NCI-H1436 (cell line): ENCODE results near the gene EIF3F.
A peak's percentile ranks its signal among the peaks of the same experiment; 100 is the strongest.
"Not testable (repeated sequence)": the region's sequence is repeated elsewhere in the genome, so short reads cannot be mapped to it uniquely, and the experiment has no call there.

ENCODE experiments used
- DNase-seq: peaks from one replicate; lab custom pipeline; 2025; lab: John Stamatoyannopoulos, UW

Gene EIF3F

GRCh38 chr11:7987560-7987883 lies 385 bp downstream of the EIF3F start:
- not testable (repeated sequence) for DNase-seq

DNA sequence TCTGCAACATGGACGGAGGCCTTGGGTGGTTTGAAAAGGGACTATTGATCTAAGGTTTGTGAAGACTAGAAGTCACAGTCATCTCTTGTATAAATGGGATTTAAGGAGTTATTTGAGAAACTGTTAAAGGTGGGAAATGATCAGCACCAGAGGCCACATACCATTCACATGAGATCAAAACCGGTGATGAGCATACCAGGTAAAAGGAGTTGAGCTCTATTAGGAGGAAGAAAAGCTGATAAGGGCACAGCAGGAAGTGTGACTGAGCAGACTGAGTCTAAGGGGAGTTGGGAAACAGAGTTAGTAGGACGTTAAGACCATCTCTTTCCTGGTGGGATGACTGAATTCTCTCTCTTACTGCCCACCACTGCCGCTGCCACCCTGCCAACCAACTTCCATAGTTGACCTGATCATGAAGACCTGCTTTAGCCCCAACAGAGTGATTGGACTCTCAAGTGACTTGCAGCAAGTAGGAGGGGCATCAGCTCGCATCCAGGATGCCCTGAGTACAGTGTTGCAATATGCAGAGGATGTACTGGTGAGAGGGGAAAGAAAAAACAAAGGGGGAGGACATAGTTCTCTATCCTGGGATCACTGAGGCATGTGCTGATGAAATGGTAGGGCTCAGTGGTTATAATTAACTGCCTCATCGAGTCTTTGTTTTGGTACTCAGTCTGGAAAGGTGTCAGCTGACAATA lies 7.6 kb downstream of the EIF3F start:
- DNase-seq = no peak

DNA sequence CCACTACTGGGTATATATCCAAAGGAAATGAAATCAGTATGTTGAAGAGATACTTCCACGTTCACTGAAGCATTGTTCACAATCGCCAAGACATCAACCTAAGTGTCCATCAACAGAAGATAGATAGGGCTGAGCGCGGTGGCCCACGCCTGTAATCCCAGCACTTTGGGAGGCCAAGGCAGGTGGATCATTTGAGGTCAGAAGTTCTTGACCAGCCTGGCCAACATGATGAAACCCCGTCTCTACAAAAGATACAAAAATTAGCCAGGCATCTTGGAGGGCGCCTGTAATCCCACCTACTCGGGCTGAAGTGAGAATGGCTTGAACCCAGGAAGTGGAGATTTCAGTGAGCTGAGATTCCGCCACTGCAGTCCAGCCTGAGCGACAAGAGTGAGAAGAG lies 12.7 kb downstream of the EIF3F start:
- no peak for DNase-seq

- DNase-seq = no peak
Measured at GRCh38 chr11:8000390-8000789, 13.3 kb downstream of the EIF3F start.

- no peak for DNase-seq
Measured at GRCh38 chr11:8002676-8003075, 15.5 kb downstream of the EIF3F start.

DNA sequence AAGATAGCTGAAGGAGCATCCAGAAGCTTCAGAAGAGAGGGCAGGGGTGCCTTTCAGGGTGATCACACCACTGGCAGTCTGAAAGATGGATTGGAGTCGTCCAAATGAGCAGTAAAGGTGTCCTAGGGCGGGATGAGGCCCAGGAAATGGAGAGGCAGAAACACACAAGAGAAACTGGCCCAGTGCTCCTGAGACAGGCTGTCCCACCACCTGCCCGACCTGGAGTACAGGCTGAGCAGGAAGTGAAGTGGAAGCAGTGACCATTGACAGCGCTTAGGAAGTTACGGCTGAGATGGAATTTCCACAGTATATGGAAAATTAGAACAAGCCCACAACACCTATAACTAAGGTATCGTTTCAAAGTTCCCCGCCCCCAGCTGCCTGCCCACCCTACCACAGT lies 16.1 kb downstream of the EIF3F start:
- no peak for DNase-seq

GRCh38 chr11:8004008-8004407 lies 16.9 kb downstream of the EIF3F start:
- DNase-seq = no peak

DNA sequence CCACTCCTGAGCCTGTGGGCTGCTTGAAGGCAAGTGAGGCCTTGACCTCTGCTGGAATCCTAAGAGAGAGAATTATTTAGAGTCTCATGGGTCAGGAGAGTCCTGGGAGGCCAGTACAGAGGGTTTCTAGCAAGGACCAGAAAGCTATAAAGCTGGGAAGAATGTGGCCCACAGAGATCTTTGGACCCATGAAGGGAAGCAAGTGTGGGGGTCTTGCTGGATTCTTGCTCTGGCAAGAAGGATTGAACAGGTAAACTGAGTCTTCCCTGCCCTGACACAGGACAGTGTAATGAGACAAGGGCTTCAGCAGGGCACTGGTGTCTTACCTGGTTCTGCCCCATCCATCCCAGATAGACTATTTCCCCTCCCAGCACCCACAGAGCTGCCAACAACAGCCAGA lies 18.4 kb downstream of the EIF3F start:
- no peak for DNase-seq

DNA sequence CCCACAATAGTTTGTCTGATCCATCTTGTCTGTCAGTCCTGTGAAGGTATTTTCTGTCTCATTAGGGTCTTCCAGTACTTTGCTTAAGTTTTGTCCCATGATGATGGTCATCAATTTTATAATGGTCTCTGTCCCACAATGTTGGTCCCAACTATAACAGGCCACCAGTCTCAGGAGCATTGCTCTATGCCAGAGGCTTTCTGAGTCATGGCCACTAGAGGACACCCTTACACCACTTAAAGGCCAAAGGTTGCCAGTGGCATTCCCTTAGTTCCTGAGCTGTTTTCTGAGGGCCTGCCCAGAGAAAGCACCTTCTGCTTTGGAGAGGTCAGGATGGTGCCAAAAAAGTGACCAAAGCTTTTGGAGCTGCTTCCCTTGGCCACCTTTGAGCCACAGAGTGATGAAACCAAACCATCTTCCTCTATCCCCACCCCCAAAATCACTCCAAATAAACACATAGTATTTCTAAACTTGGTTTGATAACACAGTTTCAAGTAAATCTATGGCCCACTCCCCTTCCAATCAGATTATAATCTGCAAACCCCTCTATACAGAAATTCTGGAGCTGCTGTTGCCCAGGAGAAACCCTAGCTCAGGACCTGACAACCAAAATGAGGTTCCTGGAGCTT lies 19.3 kb downstream of the EIF3F start:
- peak; percentile 54 for DNase-seq

DNA sequence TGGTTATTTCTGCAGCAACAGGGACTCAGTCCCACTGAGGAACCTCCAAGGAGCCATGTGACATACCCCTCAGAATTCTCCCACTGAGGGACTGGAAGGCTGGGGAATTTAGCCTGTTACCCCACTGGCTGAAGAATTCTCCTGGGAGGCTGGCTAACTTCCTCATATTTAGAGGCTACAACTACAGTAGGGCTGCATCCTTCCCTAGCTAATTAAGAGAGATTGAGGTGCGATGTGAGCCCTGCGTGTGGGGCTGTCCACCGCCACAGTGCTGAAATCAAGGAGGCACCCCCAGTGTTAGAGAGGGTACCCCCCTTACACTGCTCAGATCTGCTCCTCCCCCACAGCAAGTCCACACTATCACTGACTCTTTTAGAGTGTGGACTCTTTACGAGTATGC lies 21.1 kb downstream of the EIF3F start:
- DNase-seq = no peak

GRCh38 chr11:8009856-8010255 lies 22.7 kb downstream of the EIF3F start:
- no peak for DNase-seq

GRCh38 chr11:8011371-8011770 lies 24.2 kb downstream of the EIF3F start:
- DNase-seq = no peak

- DNase-seq = no peak
Measured at GRCh38 chr11:8011981-8012444, 24.9 kb downstream of the EIF3F start.

DNA sequence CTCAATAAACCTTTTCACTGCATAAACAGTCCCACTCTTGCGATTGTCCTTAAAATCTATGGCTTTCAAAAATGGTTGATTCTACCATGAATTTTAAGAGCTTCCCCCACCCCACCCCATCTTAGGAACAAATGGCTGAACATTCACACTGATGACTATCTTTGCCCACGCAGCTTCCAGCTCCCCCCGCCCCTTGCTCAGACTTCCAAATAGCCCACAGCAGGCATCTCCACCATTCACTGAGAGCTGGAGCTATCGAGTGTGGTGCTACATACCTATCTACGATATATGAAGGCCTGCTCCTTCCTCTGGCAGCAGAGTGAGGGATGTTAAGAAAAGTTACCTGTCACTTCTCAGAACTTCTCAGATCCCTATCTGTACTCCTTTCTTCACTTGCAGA lies 26.7 kb downstream of the EIF3F start:
- DNase-seq = no peak

DNA sequence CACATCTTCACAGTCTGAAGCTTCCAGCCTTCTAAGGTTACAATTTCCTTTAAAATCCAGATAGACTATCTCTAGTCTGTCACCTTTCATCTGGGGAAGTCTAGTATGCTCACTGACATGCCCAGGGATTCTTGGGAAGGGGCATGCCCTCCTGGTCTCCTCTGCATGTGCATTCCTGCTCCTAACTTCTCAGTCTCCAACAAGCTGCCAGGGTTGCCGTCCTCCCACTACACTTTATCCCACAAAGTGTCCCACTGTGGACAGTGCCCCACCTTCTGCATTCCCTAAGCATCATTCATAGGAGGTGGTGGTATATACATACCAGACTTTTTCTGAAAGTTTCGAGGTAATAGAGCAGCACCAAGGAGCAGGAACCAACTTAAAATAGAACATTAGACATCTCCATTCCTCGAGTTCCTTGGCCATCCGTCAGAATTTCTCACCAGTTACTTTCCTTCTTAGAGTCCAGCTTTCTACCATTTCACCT lies 28.7 kb downstream of the EIF3F start:
- DNase-seq = no peak

GRCh38 chr11:8016440-8016839 lies 29.3 kb downstream of the EIF3F start:
- DNase-seq = no peak

DNA sequence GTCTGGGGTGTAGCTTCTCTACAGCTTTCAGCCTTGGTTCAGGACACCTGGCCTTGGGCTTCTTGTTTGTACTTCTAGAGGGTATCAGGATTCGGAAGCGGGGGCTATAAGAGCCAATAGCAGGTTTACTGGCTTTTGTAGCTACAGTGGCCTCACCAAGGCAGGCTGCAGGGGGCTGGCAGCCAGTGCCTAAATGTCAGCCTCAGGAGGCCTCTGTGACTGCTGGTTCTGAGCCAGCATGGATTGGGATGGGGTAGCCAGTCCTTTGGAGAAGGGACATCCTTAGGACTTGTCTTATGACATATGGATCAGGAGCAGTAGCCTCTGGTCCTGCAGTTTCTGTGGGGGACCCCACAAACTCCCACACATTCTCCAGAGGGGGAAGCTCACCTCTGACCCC lies 29.9 kb downstream of the EIF3F start:
- DNase-seq = no peak

DNA sequence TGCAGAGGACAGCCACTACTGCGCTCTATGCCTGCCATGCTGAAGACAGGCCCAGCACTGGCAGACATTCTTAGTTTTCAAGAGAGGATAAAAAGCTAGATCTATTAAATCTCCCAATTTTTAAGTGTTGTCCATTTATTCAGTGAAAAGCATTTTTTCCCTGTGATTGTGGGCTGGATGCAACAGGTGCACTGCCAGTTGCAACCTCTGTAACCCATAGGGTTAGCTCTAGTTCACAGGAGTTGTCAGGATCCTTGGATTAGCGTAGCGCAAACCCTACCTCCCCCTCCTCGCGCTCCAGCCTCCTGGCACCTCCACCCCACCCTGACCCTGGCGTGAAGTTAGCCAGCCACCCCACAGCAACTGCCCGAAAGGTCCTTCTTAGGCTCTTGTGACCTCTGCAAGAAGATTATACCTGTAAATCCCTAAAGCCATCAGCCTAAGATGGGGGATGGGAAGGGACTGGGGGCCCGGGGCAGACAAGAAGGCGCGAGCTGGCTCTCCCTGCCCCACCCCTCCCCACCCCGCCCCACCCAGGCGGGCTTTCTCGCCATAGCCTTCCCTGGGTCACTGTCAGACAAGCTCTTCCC lies 30.9 kb downstream of the EIF3F start:
- DNase-seq = no peak

- DNase-seq = peak; percentile 55
Measured at GRCh38 chr11:8018484-8019313, 31.6 kb downstream of the EIF3F start.

DNA sequence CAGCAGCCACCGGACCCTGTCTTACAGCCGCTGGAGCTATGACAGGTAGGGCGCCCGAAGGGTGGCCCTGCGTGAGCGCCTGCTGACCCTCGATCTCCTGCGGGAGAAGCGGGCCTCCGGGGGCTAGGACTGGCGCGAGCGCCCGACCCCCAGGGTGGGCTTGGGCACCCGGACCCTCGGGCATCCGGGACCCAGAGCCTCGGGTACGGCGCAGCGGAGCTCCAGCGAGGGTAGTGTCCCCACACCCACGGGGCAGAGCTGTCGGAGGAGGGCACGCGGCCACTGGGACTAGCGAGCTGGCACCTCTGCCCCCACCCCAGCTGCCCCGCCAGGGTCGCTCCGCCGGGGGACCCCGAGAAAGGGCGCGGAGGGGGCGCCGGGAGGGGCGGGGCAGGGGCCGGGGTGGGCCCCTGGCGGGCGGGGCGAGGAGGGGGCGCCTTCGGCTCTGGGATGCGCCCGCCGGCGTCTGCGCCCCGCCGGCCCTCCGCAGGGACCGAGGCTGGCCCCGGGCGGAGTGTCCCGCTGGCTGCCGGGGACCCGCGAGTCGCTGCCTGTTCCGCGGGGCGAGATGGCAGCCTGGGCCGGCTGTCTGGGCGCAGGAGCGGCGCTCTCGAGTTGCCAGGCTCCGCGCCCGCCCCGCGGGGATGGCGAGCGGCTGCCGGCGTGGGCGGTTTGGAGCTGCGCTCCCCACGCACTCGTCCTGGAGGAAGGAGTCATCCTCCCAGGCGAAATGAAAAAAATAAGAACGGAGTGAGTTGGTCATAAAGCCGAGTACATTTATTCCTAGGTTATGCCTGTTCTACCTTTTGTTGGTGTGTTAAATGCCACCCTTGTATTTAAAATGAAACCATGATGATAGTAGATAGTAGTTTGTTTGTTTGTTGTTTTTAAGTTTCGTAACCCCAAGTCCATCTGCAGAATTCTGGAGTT lies 32.4 kb downstream of the EIF3F start:
- no peak for DNase-seq

DNA sequence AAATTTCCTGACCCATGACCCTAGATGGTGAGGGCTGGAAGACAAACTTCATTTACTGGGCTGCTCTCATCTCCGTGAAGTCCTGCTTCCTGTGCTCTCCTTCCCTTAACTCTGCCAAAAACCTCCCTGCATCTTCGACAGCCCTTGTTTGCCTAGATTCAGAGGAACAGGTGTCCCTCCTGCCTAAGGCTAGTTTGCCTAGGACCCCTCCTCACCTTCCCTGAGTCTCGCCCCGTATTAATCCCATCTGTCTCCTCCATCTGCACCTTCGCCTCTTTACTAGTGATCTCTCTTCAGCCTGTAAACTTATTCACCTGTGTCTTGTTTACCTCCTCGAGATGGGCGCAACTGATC lies 33.1 kb downstream of the EIF3F start:
- DNase-seq = no peak

DNA sequence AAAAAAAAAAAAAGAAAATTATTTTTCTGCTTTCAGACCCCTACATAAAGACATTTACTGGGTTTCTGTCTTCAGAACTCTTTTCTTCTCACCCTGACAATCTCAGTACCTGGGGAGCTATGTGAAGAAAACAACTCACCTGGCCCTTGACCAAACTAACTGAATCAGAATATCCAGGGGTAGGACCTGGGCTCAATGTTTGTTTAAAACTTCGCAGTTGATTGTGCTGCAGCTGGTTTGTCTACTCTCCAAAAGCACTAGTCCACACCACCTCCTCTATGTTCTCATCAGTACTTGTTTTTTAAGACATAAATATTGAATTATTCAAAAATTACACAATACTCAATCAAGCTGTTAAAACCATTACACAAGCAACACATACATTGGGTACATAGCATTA lies 34.8 kb downstream of the EIF3F start:
- DNase-seq = no peak
